Panc1 (cell line): ENCODE data around the gene SP6. TPM values are rescaled to one million over a fixed set of nuclear protein-coding genes. Genes with fewer than 3 reads are reported as not detected.

ENCODE experiments used
- ATAC-seq: fragments of 200-7000 bp; cut with Tn5 transposase; 2 replicates; pipeline ENCODE4 v1.9.1; 2020; ENCODE audit warnings: mild to moderate bottlenecking, moderate library complexity
- BruUV-seq: library from RNA; stranded (reverse); fragments of 400-500 nt; replicated peaks from 2 replicates; lab custom pipeline; 2021; lab: Mats Ljungman, UMichigan
- CTCF ChIA-PET: fragments of 300-600 bp; sonication (Branson Sonifier 250); formaldehyde crosslinking; loops from one replicate; lab custom pipeline; 2022; ENCODE audit warnings: antibody characterized with exemption; lab: Charles Lee
- POLR2A ChIA-PET: fragments of 300-600 bp; sonication (Branson Sonifier 250); formaldehyde crosslinking; loops from one replicate; lab custom pipeline; 2022; ENCODE audit warnings: antibody characterized with exemption; lab: Charles Lee
- DNase-seq: peaks from one replicate; pipeline ENCODE4 v3.0.0-alpha.2; 2010; ENCODE audit warnings: low read depth, low spot score
- H3K27ac ChIP-seq: 2 replicates; pipeline ENCODE4 v1.5.1; 2011; ENCODE audit warnings: mild to moderate bottlenecking, low read length, inconsistent platforms
- H3K27me3 ChIP-seq: fragments of 200-500 bp; sonication (Bioruptor generic); 2 replicates; pipeline ENCODE4 v1.6.0; 2014; ENCODE audit warnings: low read length, inconsistent platforms; ENCODE audit not compliant: control insufficient read depth, insufficient read depth
- H3K36me3 ChIP-seq: fragments of 200-500 bp; sonication (Bioruptor generic); 2 replicates; pipeline ENCODE4 v1.5.1; 2014; ENCODE audit warnings: inconsistent platforms, mild to moderate bottlenecking, low read length, moderate library complexity; ENCODE audit not compliant: control insufficient read depth, insufficient read depth
- H3K4me1 ChIP-seq: 2 replicates; pipeline ENCODE4 v1.5.1; 2011; ENCODE audit warnings: inconsistent platforms, mild to moderate bottlenecking, low read length, moderate library complexity; ENCODE audit not compliant: control insufficient read depth, insufficient read depth
- H3K4me3 ChIP-seq, 2 experiments: 2 replicates each; pipeline ENCODE4 v1.5.1; 2011 to 2012; ENCODE audit warnings: low read depth in 2 of 2, low read length in 2 of 2, mild to moderate bottlenecking in 2 of 2, inconsistent platforms in 1 of 2, moderate library complexity in 1 of 2
- H3K9me3 ChIP-seq: fragments of 200-500 bp; sonication (Bioruptor generic); 2 replicates; pipeline ENCODE4 v1.5.1; 2014; ENCODE audit warnings: low read depth, mild to moderate bottlenecking, inconsistent platforms, low read length, moderate library complexity; ENCODE audit not compliant: control insufficient read depth, insufficient read depth
- POLR2AphosphoS5 ChIP-seq: IDR thresholded peaks from 2 replicates; pipeline ENCODE4 v1.6.1; 2012; ENCODE audit warnings: mild to moderate bottlenecking, low read depth, low read length, moderate library complexity
- SIN3A ChIP-seq: IDR thresholded peaks from 2 replicates; pipeline ENCODE4 v1.6.1; 2012; ENCODE audit warnings: low read depth, mild to moderate bottlenecking, low read length, moderate library complexity, borderline replicate concordance; ENCODE audit not compliant: insufficient read depth
- TCF7L2 ChIP-seq: IDR thresholded peaks from 2 replicates; pipeline ENCODE4 v1.6.1; 2011; ENCODE audit warnings: mild to moderate bottlenecking, low read depth, low read length, inconsistent platforms
- in situ Hi-C: cut with HindIII; loops from 2 replicates; pipeline ENCODE4 v1.10.0; 2016; ENCODE audit warnings: low sequenced_read_pairs, low pct_unique_long_range_greater_than_20kb
- intact Hi-C: fragments of 100-400 bp; cut with micrococcal nuclease; formaldehyde crosslinking; loops from one replicate; pipeline ENCODE4 v1.10.0; 2022; ENCODE audit not compliant: unreplicated experiment
- total RNA-seq: library from RNA; stranded (reverse); gene quantifications from one replicate; pipeline ENCODE4 v1.2.1, GENCODE V29; 2021; ENCODE audit not compliant: unreplicated experiment
- TF ChIP-seq, protein P1 (sequence below): fragments of 450-650 bp; IDR thresholded peaks from 2 replicates; pipeline ENCODE4 v1.5.1; 2017; ENCODE audit warnings: mild to moderate bottlenecking
- TF ChIP-seq, protein P2 (sequence below), 2 experiments: IDR thresholded peaks; 2 replicates each; pipeline ENCODE4 v1.6.1; 2011 to 2012; ENCODE audit warnings: low read depth in 2 of 2, control low read depth in 1 of 2, low read length in 1 of 2, mild to moderate bottlenecking in 1 of 2, moderate library complexity in 1 of 2; ENCODE audit not compliant: insufficient read depth in 1 of 2

SP6 gene
- total RNA-seq, 1 experiment from 2014 or later, result 4.0 TPM

DNA sequence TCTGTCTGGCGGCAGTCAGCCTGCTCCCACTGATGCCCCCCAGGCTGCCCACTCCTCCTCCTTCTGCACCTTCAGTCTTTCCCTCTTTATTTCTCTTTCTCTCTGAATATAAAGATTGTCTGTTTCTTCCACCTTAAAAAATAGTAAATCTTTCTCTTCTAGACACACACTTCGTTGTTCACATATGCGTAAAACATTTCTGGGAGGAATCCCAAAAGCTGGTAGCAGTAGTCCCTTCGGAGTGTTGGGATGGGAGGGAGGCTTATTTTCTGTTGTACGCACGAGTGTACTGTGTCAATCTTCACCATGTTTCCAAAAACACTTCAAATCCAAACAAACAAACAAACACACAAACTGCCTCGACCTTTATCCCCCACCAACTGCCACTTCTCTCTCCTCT lies 39.3 kb downstream of the SP6 start:
- POLR2A ChIA-PET, result no interaction called here
- in situ Hi-C loops, result no loop called here
- DNase-seq (no peak), ATAC-seq (no peak)
- Histone ChIP-seq H3K4me1 (peaks cover 6% of the 10 kb centered on the region; the same call in 1 of the 2 replicates), H3K9me3 (no peaks in the 10 kb centered on the region), H3K27me3 (no peaks in the 10 kb centered on the region), H3K4me3 (no peak overlapping the region), H3K27ac (no peak overlapping the region), H3K36me3 (no peaks in the 10 kb centered on the region)
- no TSS peak for BruUV-seq
- CTCF ChIA-PET, result no interaction called here
- intact Hi-C loops, result no loop called here
- TF ChIP-seq, protein P1, sequence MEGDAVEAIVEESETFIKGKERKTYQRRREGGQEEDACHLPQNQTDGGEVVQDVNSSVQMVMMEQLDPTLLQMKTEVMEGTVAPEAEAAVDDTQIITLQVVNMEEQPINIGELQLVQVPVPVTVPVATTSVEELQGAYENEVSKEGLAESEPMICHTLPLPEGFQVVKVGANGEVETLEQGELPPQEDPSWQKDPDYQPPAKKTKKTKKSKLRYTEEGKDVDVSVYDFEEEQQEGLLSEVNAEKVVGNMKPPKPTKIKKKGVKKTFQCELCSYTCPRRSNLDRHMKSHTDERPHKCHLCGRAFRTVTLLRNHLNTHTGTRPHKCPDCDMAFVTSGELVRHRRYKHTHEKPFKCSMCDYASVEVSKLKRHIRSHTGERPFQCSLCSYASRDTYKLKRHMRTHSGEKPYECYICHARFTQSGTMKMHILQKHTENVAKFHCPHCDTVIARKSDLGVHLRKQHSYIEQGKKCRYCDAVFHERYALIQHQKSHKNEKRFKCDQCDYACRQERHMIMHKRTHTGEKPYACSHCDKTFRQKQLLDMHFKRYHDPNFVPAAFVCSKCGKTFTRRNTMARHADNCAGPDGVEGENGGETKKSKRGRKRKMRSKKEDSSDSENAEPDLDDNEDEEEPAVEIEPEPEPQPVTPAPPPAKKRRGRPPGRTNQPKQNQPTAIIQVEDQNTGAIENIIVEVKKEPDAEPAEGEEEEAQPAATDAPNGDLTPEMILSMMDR, result no peak
- no peak for TF ChIP-seq TCF7L2
- no peak for TF ChIP-seq POLR2AphosphoS5
- TF ChIP-seq SIN3A, result no peak
- TF ChIP-seq, protein P2, sequence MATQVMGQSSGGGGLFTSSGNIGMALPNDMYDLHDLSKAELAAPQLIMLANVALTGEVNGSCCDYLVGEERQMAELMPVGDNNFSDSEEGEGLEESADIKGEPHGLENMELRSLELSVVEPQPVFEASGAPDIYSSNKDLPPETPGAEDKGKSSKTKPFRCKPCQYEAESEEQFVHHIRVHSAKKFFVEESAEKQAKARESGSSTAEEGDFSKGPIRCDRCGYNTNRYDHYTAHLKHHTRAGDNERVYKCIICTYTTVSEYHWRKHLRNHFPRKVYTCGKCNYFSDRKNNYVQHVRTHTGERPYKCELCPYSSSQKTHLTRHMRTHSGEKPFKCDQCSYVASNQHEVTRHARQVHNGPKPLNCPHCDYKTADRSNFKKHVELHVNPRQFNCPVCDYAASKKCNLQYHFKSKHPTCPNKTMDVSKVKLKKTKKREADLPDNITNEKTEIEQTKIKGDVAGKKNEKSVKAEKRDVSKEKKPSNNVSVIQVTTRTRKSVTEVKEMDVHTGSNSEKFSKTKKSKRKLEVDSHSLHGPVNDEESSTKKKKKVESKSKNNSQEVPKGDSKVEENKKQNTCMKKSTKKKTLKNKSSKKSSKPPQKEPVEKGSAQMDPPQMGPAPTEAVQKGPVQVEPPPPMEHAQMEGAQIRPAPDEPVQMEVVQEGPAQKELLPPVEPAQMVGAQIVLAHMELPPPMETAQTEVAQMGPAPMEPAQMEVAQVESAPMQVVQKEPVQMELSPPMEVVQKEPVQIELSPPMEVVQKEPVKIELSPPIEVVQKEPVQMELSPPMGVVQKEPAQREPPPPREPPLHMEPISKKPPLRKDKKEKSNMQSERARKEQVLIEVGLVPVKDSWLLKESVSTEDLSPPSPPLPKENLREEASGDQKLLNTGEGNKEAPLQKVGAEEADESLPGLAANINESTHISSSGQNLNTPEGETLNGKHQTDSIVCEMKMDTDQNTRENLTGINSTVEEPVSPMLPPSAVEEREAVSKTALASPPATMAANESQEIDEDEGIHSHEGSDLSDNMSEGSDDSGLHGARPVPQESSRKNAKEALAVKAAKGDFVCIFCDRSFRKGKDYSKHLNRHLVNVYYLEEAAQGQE (IDR thresholded peaks at IDR 0.05; ENCODE audit: insufficient read depth in 1 of 2, low read depth in 2 of 2, low read length in 1 of 2), result no peak

DNA sequence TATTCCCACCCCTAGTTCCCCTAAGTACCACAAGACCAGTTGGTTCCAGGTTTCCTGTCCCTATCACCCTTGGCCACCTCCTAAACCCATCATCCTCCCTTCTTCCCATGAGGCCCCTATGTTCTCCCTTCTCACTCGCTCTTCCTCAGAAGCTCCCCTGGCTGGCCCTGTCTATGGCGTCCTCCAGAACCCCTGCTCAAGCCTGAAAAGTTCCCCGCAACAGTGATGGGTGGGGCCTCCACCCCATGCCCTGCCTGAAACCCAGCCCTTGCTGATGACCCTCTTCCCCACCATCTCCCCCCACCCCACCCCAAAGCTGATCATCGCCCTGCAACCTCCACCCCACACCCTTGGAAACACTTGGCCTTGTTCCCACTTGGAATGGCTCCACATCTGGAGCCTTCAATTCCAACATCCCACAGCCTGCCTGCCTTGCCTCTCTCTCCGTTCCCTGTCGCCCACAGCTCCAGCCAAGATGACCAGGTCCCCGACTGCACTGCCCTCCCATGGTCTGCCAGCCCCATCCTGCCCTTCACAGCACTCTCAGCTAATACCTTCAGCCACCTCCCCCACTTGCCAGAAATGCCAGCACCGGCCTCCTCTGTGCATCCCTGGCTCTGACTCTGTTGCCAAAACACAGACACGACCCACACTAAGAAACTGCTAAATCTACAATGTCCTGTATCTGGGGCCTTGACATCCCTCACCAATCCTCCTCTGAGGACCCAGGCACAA lies 39.9 kb downstream of the SP6 start:
- H3K4me3 ChIP-seq, result no peak overlapping the region
- no peak for DNase-seq
- no TSS peak for BruUV-seq
- intact Hi-C loops (no loop called here), in situ Hi-C loops (no loop called here)
- ChIA-PET POLR2A (no interaction called here), CTCF (no interaction called here)
- H3K9me3 ChIP-seq, result no peaks in the 10 kb centered on the region
- TF ChIP-seq POLR2AphosphoS5, result no peak
- no peak for TF ChIP-seq TCF7L2
- TF ChIP-seq SIN3A, result no peak
- TF ChIP-seq, protein P1, result no peak
- TF ChIP-seq, protein P2 (IDR thresholded peaks at IDR 0.05; ENCODE audit: insufficient read depth in 1 of 2, low read depth in 2 of 2, low read length in 1 of 2), result no peak
- no peak overlapping the region for H3K27ac ChIP-seq
- H3K27me3 ChIP-seq, result no peaks in the 10 kb centered on the region
- peaks cover 6% of the 10 kb centered on the region; the same call in 1 of the 2 replicates for H3K4me1 ChIP-seq
- ATAC-seq, result no peak
- H3K36me3 ChIP-seq, result no peaks in the 10 kb centered on the region
